Prostate gland (tissue), 2 donors: ENCODE measurements around the gene TTN. TPM values are rescaled to one million over a fixed set of nuclear protein-coding genes. Genes with fewer than 3 reads are reported as not detected.

Source experiments
- DNase-seq: peaks from one replicate; pipeline ENCODE4 v3.0.0-alpha.2; 2019; ENCODE audit warnings: low spot score
- H3K27ac ChIP-seq, 2 donors: fragments of 200-600 bp; sonication (generic); 2 replicates each; pipeline ENCODE4 v1.5.1; 2017 to 2019
- H3K27me3 ChIP-seq: fragments of 200-600 bp; sonication (generic); replicated peaks from 2 replicates; pipeline ENCODE4 v1.5.1; 2019; ENCODE audit not compliant: insufficient read depth
- H3K36me3 ChIP-seq, 2 donors: fragments of 200-600 bp; sonication (generic); 1 replicate in 1 of 2; 2 replicates in 1 of 2; pipeline versions ENCODE4 v1.5.1 to v1.8.1; 2017 to 2019
- H3K4me1 ChIP-seq: fragments of 200-600 bp; sonication (generic); replicated peaks from 2 replicates; pipeline ENCODE4 v1.5.1; 2019
- H3K4me3 ChIP-seq, 2 donors: fragments of 200-600 bp; sonication (generic); 2 replicates each; pipeline ENCODE4 v1.5.1; 2017 to 2019
- H3K9me3 ChIP-seq: fragments of 200-600 bp; sonication (generic); 2 replicates; pipeline ENCODE4 v1.5.1; 2017
- CTCF ChIP-seq, 4 experiments: fragments of 200-600 bp in 2 of 4; fragments of 450-650 bp in 2 of 4; sonication (generic) in 2 of 4; IDR thresholded peaks; 1 replicate in 3 of 4; 2 replicates in 1 of 4; pipeline ENCODE4 v1.5.1; 2016 to 2019; ENCODE audit warnings: antibody characterized with exemption in 4 of 4, mild to moderate bottlenecking in 2 of 4, moderate library complexity in 2 of 4
- POLR2A ChIP-seq: fragments of 450-650 bp; IDR thresholded peaks from one replicate; pipeline ENCODE4 v1.6.1; 2016; ENCODE audit warnings: antibody characterized with exemption, mild to moderate bottlenecking
- POLR2AphosphoS5 ChIP-seq: sonication (generic); formaldehyde crosslinking; IDR thresholded peaks from one replicate; pipeline ENCODE4 v1.6.1; 2017; ENCODE audit warnings: antibody characterized with exemption
- WGBS: methylation state at CpG from one replicate; pipeline ENCODE4 v1.1.5; 2018; 5-methylcytosine and 5-hydroxymethylcytosine counted together
- intact Hi-C: fragments of 100-400 bp; cut with DNase I; formaldehyde crosslinking; loops from one replicate; pipeline ENCODE4 v1.14.2; 2022
- total RNA-seq, 2 donors: library from RNA; depleted of rRNA; stranded (reverse); fragments of >200 nt; gene quantifications; one replicate each; pipeline ENCODE4 v1.1.0, GENCODE V29; 2016

TTN gene
- total RNA-seq, 2 donors from 2014 or later: 10.3 to 36.8 TPM

GRCh38 chr2:178734518-178734917 lies 72.7 kb downstream of the TTN start:
- DNase-seq: no peak
- TF ChIP-seq CTCF (IDR thresholded peaks at IDR 0.05) (no peak), POLR2A (no peak), POLR2AphosphoS5 (no peak)
- WGBS: 92% methylated on average over 4 of the region's 4 CpGs

GRCh38 chr2:178733975-178734374 lies 73.2 kb downstream of the TTN start:
- H3K4me3 ChIP-seq: no peak overlapping the region
- 61% methylated on average over 2 of the region's 2 CpGs for WGBS
- TF ChIP-seq POLR2AphosphoS5 (no peak), CTCF (IDR thresholded peaks at IDR 0.05) (no peak), POLR2A (no peak)

More at GRCh38 chr2:178734518-178734917, 72.7 kb downstream of the TTN start:
- H3K9me3 ChIP-seq: no peaks in the 10 kb centered on the region
- H3K27ac ChIP-seq: no peak overlapping the region
- intact Hi-C loops: no loop called here
- H3K4me1 ChIP-seq: peaks cover 6% of the 10 kb centered on the region
- no peaks in the 10 kb centered on the region for H3K36me3 ChIP-seq
- no peaks in the 10 kb centered on the region for H3K27me3 ChIP-seq
- no peak overlapping the region for H3K4me3 ChIP-seq

GRCh38 chr2:178732913-178733312 lies 74.3 kb downstream of the TTN start:
- no peak for TF ChIP-seq POLR2AphosphoS5
- no peak for TF ChIP-seq POLR2A
- TF ChIP-seq CTCF (IDR thresholded peaks at IDR 0.05): no peak
- no peaks in the 10 kb centered on the region for H3K27me3 ChIP-seq
- no peak for DNase-seq
- no peak overlapping the region for H3K27ac ChIP-seq
- WGBS: 89% methylated on average over 3 of the region's 3 CpGs
- no peaks in the 10 kb centered on the region for H3K36me3 ChIP-seq
- no peaks in the 10 kb centered on the region for H3K9me3 ChIP-seq
- peaks cover 6% of the 10 kb centered on the region for H3K4me1 ChIP-seq
- no peak overlapping the region for H3K4me3 ChIP-seq
- intact Hi-C loops: no loop called here

More at GRCh38 chr2:178733975-178734374, 73.2 kb downstream of the TTN start:
- Histone ChIP-seq H3K9me3 (no peaks in the 10 kb centered on the region), H3K36me3 (no peaks in the 10 kb centered on the region), H3K27ac (no peak overlapping the region), H3K27me3 (no peaks in the 10 kb centered on the region), H3K4me1 (peaks cover 6% of the 10 kb centered on the region)
- DNase-seq: no peak
- intact Hi-C loops: no loop called here

- intact Hi-C loops: no loop called here
- H3K27ac ChIP-seq: no peak overlapping the region
- no peaks in the 10 kb centered on the region for H3K27me3 ChIP-seq
- H3K9me3 ChIP-seq: no peaks in the 10 kb centered on the region
- H3K4me3 ChIP-seq: no peak overlapping the region
- no peak for DNase-seq
- H3K4me1 ChIP-seq: peaks cover 6% of the 10 kb centered on the region
- TF ChIP-seq CTCF (IDR thresholded peaks at IDR 0.05): no peak
- no peak for TF ChIP-seq POLR2A
- TF ChIP-seq POLR2AphosphoS5: no peak
- no peaks in the 10 kb centered on the region for H3K36me3 ChIP-seq
- 94% methylated on average over 5 of the region's 5 CpGs for WGBS
Observed at GRCh38 chr2:178731300-178731699, 75.9 kb downstream of the TTN start.

GRCh38 chr2:178730049-178730448 lies 77.2 kb downstream of the TTN start:
- Histone ChIP-seq H3K36me3 (no peaks in the 10 kb centered on the region), H3K4me1 (no peaks in the 10 kb centered on the region), H3K27ac (no peak overlapping the region), H3K27me3 (no peaks in the 10 kb centered on the region), H3K4me3 (no peak overlapping the region), H3K9me3 (no peaks in the 10 kb centered on the region)
- no peak for TF ChIP-seq POLR2A
- TF ChIP-seq CTCF (IDR thresholded peaks at IDR 0.05): no peak
- TF ChIP-seq POLR2AphosphoS5: no peak
- no peak for DNase-seq
- intact Hi-C loops: no loop called here
- 96% methylated on average over 2 of the region's 2 CpGs for WGBS
